HG03469 (cell line): ENCODE measurements around the gene SPTBN5.

Experiments
- ATAC-seq: cut with Tn5 transposase; IDR thresholded peaks from one replicate; pipeline ENCODE4 v1.9.1; 2021; ENCODE audit warnings: mild to moderate bottlenecking, moderate library complexity, moderate number of reproducible peaks; ENCODE audit not compliant: unreplicated experiment

The SPTBN5 gene

DNA sequence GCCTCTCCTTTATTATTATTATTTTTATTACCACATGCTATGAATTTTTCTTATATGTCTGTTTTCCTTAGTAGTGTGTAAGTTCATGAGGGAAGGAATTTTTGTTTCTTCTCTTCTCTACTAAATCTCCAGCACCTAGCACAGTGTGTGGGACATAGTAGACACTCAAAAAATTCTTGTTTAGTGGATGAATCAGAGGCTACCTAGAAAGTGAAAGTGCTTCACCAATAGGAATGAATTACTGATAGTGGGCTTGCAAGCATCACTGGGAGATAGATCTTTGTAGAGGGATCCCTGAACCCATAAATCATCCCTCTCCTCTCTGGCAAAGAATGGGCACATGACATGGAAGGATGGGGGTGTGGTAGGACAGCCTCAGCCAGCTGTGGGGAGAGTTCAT, 8.5 kb downstream of the SPTBN5 start:
- no peak for ATAC-seq

- ATAC-seq, result no peak
Measured at GRCh38 chr15:41884458-41884857, 9.4 kb downstream of the SPTBN5 start.

DNA sequence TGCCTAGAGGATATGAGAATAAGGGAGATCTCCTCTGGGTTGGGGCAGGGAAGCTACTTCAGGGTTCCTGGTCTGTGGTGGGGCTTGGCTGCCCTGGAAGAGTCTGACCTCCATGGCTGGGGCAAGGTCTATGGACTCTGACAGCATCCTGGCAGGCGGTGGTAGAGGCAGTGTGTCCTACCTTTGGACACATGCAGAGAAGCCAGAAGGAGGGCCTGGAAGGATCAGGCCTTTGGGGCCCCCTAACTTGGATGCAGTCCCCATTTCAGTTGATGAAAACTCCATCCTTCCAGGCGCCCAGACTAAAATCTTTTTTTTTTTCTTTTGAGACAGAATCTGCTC, 10.4 kb downstream of the SPTBN5 start:
- ATAC-seq, result no peak

- ATAC-seq, result no peak
Measured at GRCh38 chr15:41882689-41883483, 11.0 kb downstream of the SPTBN5 start.

- ATAC-seq, result no peak
Measured at GRCh38 chr15:41881920-41882688, 11.7 kb downstream of the SPTBN5 start.

GRCh38 chr15:41881550-41881919, 12.3 kb downstream of the SPTBN5 start:
- no peak for ATAC-seq

DNA sequence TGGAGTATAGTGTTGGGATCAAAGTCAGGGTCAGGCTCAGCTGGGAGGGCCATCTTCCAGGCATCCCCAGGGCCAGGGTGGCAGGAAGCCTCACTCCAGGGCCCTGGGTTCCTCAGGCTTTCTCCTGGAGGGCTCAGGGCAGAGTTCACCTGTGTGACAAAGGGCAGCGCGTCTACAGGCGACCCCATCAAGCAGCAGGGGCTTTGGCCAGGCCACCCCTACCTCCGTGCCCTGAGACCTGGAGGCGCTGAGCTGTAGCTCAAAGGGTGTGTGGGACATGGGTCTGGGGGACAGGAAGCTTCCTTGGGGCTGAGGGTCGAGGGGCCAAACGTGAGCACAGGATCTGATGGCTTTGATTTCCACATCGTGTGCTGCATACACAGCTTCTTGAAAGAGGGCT, 12.8 kb downstream of the SPTBN5 start:
- no peak for ATAC-seq

- ATAC-seq, result no peak
Measured at GRCh38 chr15:41880156-41880877, 13.5 kb downstream of the SPTBN5 start.

- ATAC-seq, result no peak
Measured at GRCh38 chr15:41879321-41879845, 14.5 kb downstream of the SPTBN5 start.

- no peak for ATAC-seq
Measured at GRCh38 chr15:41878355-41878699, 15.5 kb downstream of the SPTBN5 start.

DNA sequence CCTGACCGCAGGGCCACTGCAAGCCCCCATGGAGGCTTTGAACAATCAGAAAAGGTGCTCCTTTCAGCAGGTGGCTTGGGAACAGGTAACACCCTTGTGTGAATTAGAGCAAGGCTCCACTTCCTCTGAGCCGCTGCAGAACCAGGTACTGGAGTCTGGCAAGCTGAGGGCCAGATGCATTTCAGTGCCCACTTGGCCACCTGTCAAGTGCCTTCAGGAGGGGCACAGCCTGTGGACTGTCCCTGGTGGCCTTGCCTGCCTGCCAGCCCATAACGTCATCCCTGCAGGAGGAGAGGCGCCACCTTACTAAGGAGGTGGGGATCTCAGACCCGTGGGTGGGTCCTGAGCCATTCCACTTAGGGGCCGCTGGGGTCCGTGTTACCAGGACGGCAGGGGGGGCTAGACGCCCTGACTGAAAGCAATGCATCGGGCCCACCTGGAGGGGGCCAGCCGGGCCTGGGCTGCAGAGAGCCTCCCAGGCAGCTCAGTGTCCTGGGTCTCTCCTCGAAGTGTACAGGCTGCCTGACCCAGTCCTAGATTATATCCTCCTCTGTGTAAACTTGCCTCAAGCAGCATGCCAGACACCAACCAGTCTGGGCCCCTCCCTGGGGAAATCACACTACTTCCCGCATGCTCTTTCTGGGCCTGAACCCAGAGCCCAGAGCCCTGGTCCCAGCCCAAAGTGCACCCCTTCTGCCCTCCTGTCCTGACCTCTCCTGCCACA, 16.1 kb downstream of the SPTBN5 start:
- no peak for ATAC-seq

DNA sequence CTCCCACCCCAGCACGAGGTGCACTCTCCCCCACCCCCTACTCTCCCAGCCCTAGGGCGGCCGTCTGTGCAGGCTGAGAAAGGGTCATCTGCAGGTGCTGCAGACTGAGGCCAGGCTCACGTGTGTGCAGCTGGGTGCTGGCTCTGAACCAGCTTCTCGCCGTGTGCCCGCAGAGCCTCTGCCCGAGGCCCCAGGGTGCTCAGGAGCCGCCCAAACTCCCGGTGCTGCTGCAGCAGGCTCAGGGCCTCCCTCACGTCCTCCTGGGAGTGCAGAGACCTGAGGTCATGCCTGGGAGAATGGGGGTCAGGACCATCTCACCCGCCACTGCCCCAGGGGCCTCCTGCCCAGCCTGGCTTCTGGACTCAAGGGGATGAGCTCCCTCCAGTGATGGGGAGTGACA, 17.2 kb downstream of the SPTBN5 start:
- ATAC-seq, result no peak

DNA sequence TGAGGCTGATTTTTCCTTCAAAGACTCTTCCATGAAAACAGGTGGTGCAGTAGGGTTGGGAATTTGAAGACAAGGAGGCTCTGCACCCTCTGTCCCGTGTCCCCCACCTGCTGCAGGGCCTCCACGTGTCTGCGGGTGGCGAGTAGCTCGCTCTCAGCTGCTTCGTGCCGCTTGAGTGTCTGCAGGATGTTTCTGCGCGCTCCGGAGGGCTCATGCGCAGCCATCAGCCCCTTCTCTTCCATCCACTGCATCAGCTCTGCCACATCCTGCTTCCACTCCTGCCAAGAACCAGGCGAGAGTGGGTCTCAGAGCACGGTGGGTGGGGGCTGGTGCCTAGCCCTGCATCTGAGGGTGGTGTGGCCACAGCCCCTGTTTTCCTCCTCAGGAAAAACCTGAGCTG, 17.8 kb downstream of the SPTBN5 start:
- no peak for ATAC-seq

GRCh38 chr15:41874736-41875135, 19.1 kb downstream of the SPTBN5 start:
- ATAC-seq, result no peak

DNA sequence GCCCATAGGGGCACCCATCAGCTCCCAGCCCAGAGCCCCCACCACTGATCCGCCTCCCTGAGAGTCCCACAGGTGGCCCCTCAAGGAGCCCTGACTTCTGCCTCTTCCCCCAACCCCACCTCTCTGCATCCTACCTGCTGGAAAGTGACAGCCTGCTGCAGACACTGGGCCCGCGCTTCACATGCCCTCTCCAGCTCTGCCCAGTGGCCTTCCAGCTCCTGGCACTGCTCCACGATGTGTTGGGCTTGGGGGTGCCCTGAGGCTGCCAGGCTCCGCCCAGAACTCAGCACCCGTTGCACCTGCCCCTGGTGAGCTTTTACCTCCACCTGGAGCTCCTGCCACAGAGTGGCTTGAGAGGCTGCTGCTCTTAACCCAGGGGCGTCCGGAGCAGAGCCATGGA, 20.1 kb downstream of the SPTBN5 start:
- no peak for ATAC-seq

DNA sequence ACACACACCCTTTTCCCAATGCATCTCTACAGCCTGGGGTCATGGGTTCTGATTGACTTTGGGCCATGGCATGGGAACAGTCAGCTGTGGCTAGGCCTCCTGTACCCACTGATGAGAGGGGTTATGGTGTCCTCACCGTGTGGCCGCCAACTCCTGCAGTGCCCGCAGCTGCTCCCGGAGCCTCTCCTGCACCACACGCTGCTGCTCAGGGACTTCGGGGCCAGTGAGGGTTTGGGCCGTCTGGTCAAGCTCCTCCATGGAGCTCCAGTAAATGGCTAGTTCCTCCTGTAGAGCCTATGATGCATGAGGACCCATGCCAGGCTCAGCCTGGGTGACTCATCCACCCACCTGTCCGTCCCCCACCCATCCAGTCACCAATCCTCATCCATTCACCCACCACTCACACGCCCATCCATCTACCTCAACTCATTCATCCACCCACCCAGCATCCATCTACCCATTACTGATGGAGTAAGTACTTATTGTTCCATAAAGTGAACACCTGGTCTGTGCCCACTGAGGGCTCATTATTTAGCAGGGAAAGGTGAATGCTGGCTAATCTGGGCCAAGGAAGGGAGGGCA, 21.6 kb downstream of the SPTBN5 start:
- no peak for ATAC-seq

DNA sequence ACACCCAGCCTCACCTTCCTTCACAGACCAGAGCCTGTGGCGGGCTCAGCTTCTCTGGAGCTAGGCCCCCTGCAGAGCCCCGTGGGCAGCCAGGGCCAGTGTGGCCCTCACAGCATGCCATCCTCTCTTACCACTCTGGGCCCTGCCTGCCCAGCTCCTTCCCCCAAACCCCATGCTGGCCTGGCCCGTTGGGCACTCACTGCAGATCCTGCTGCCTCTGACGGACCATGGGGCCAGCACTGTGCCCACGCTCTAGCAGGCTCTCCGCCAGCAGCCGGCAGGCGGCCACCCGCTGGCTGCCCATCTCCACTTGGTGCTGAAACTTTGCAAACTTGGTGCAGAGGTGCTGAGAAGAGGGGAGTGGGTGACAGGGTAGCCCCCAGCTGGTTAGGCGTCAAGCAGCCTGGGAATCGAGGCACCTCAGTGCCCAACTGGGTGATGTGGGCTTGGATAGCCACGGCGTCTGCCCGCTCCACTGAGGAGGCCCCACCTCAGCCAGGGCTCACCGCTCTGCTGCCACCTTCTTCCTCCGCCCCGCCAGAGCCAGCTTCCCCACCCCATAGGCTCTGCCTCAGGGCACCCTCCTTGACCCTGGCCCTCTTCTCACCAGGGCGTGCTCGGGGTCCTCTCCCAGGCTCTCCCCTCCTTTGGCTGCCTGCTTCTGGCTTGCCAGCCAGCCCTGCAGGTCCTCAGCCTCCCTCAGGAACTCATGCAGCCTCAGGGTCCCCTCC, 22.5 kb downstream of the SPTBN5 start:
- no peak for ATAC-seq

GRCh38 chr15:41870689-41871081, 23.2 kb downstream of the SPTBN5 start:
- no peak for ATAC-seq

DNA sequence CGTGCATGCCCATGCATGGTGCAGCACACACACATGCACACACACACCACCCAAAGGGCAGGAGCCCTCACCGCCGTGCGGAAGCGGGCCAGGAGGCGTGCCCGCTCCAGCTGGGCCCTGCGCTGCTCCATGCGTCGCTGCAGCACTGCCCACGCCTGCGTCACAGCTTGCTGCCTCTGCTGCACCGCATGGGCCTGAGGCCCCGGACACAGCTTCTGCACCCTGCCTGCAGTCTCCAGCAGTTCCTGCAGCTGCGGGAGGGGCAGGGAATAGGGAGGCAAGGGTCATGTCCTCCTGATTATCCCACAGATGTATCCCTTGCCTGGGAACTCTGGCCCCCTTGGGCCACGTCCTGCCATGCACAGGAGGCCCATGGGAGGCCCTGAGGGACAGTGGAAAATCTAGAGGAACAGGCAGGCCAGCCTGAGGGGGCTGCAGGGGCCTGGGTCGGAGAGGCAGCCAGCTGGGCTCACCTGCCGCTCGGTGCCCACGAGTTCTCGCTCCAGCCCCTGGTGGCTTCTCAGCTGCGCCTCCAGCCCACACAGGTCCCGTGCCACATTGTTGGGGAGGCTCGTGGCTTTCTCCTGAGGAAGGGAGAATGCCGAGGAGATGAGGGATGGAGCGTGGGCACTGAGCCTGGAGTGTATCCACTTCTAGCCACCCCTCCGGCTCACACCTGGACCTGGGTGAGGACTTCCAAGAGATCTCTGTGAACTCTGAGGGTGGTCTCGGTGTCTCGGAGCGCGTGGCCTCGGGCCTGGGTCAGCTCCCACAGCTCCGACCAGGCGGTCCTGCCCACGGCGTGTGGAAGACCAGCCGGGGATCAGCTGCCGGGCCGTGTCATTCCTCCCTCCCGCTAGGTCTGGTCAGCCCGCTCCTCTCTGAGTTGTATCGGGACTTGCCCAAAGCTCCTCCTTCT, 23.8 kb downstream of the SPTBN5 start:
- no peak for ATAC-seq
